Fibroblast of villous mesenchyme (primary cell): Measurements from ENCODE around the gene PARP15. TPM values are rescaled to one million over a fixed set of nuclear protein-coding genes. Genes with fewer than 3 reads are reported as not detected.
"Not testable (repeated sequence)": the region's sequence is repeated elsewhere in the genome, so short reads cannot be mapped to it uniquely, and the experiment has no call there.

ENCODE experiments used
- DNase-seq: peaks from one replicate; pipeline ENCODE4 v3.0.0-alpha.2; 2010; ENCODE audit warnings: low read depth
- H3K4me3 ChIP-seq: 2 replicates; pipeline ENCODE4 v1.5.1; 2011; ENCODE audit warnings: low read depth, mild to moderate bottlenecking, low read length
- total RNA-seq: library from RNA; depleted of rRNA; stranded (reverse); fragments of >200 nt; gene quantifications from 2 replicates; pipeline ENCODE4 v1.2.3, GENCODE V29; 2012
- TF ChIP-seq, protein P1 (sequence below): IDR thresholded peaks from 2 replicates; pipeline ENCODE4 v1.5.1; 2012; ENCODE audit warnings: low read depth, mild to moderate bottlenecking, low read length; ENCODE audit not compliant: insufficient read depth

PARP15 gene
- total RNA-seq, 1 donor: under 0.01 TPM

DNA sequence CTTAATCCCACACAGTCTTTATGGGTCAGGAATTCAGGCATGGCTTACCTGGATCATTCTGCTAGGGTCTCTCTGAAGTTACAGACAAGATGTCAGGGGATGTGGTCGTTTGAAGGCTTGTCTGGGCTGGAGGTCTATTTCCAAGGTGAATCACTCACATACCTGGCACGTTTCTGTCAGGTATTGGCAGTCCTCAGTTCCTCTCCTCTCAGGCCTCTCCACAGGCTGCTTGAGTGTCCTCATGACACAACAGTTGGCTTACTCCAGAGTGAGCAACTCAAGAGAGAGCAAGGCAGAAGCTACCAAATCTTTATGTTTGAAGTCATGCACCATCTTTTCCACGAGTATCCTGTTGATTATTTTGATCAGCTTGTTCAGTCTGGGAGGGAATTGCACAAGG, 59.2 kb downstream of the PARP15 start:
- DNase-seq: no peak
- TF ChIP-seq, protein P1, sequence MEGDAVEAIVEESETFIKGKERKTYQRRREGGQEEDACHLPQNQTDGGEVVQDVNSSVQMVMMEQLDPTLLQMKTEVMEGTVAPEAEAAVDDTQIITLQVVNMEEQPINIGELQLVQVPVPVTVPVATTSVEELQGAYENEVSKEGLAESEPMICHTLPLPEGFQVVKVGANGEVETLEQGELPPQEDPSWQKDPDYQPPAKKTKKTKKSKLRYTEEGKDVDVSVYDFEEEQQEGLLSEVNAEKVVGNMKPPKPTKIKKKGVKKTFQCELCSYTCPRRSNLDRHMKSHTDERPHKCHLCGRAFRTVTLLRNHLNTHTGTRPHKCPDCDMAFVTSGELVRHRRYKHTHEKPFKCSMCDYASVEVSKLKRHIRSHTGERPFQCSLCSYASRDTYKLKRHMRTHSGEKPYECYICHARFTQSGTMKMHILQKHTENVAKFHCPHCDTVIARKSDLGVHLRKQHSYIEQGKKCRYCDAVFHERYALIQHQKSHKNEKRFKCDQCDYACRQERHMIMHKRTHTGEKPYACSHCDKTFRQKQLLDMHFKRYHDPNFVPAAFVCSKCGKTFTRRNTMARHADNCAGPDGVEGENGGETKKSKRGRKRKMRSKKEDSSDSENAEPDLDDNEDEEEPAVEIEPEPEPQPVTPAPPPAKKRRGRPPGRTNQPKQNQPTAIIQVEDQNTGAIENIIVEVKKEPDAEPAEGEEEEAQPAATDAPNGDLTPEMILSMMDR: no peak
- H3K4me3 ChIP-seq: no peak overlapping the region

DNA sequence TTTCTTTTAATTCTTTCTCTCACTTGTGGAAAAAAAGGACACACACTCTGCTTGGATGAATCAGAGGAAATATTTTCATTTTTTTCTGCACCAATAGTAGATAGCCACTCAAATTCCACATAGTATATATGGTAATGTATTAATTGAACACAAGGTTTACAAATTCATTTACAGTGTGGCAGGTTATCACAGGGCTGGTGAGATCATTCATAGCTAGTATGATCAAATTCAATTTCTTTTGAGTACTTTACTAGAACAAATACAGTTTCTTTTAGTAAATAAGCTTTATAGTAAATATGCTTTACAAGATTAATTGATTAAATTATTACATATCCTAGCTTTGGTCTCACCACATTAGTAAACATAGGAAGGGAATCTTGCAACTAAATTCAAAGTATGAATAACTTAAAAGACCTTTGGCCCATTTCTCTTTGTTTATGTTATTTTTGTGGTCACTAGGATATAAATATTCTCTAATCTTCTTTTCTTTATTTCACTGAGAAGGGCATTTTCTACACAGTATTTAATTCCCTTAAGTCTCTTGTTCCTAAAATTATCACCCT, 63.1 kb downstream of the PARP15 start:
- no peak overlapping the region for H3K4me3 ChIP-seq
- TF ChIP-seq, protein P1: no peak
- peak; percentile 20 for DNase-seq

DNA sequence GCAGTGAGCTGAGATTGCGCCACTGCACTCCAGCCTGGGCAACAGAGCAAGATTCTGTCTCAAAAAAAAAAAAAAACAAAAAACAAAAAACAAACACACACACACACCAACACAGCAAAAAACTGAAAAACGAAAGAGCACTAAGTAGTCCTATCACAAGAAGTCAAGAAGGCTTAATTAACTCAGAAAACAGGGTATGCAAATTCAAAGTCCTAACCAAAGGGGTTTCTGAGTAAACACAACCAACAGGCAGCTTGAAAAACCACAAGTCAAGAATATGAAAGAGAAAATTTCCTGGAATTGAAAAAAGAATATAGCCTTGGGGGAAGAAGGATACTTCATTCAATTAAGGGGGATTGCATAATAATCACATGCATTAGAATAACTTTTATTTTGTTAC, 65.5 kb downstream of the PARP15 start:
- H3K4me3 ChIP-seq: no peak overlapping the region
- TF ChIP-seq, protein P1: no peak
- DNase-seq: no peak

DNA sequence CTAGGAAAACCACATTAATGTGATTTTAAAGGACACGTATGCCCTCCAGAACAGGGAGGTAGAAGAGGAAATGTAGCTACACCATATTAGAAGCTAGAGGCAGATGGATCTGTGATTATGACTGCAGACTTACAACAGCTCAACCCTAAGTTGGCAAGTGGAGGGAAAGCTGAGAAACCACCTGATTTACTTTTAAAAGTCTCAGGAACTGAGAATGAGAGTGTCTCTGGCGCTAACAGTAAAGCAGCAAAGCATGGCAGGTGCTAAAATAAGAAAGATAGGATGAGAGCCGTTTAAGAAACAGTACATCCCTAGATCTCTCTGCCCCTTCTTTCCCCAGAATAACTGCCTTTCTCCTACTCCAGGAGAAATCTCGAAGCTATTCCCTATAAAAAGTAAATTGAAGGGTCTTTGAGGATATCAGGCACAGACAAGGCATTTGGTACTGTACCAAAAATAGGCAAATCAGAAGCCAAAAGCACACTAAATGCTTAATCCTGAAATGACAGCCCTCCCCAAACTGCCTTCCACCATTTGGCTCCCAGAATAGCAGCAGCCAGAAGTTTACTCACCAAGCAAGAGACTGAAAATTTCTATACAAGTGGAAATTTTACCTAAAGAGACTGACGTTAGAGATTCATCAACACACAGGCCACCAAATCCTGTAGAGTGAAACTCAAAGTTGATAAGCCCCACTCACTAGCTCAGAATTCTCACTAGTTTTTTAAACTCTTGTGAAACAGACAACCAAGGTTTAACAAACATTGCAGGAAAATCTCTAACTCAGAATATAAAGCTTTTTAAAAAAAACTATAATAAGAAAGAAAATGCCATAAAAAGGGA, 68.9 kb downstream of the PARP15 start:
- no peak for DNase-seq
- TF ChIP-seq, protein P1: no peak
- no peak overlapping the region for H3K4me3 ChIP-seq

DNA sequence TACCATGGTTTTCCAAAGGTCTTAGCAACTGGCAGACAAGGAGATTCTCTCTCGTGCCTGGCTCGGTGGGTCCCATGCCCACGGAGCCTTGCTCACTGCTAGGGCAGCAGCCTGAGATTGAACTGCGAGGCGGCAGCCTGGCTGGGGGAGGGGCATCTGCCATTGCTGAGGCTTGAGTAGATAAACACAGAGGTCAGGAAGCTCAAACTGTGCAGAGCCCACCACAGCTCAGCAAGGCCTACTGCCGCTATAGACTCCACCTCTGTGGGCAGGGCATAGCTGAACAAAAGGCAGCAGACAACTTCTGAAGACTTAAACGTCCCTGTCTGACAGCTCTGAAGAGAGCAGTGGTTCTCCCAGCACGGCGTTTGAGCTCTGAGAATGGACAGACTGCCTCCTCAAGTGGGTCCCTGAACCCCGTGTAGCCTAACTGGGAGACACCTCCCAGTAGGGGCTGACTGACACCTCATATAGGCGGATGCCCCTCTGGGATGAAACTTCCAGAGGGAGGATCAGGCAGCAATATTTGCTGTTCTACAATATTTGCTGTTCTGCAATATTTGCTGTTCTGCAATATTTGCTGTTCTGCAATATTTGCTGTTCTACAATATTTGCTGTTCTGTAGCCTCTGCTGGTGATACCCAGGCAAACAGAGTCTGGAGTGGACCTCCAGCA, 73.9 kb downstream of the PARP15 start:
- DNase-seq, H3K4me3 ChIP-seq: not testable (repeated sequence)

DNA sequence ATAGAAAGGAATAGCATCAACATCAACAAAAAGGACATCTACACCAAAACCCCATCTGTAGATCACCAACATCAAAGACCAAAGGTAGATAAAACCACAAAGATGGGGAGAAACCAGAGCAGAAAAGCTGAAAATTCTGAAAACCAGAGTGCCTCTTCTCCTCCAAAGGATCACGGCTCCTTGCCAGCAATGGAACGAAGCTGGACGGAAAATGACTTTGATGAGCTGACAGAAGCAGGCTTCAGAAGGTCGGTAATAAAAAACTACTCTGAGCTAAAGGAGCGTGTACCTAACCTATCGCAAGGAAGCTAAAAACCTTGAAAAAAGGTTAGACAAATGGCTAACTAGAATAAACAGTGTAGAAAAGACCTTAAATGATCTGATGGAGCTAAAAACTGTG, 74.5 kb downstream of the PARP15 start:
- H3K4me3 ChIP-seq, DNase-seq: not testable (repeated sequence)

DNA sequence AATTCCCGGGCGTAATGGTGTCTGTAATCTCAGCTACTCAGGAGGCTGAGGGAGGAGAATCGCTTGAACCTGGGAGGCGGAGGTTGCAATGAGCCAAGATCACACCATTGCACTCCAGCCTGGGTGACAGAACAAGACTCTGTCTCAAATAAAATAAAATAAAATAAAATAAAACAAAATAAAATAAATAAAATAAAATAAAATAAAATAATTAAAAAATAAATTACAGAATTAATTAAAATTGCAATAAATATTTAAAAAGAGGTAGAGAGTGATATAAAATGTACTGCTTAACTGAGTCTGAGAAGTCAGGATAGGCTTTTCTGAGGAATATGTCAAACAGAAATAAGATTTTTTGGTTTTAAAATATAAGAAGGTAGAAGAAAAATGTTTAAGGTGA, 80.9 kb downstream of the PARP15 start:
- H3K4me3 ChIP-seq, DNase-seq: not testable (repeated sequence)

DNA sequence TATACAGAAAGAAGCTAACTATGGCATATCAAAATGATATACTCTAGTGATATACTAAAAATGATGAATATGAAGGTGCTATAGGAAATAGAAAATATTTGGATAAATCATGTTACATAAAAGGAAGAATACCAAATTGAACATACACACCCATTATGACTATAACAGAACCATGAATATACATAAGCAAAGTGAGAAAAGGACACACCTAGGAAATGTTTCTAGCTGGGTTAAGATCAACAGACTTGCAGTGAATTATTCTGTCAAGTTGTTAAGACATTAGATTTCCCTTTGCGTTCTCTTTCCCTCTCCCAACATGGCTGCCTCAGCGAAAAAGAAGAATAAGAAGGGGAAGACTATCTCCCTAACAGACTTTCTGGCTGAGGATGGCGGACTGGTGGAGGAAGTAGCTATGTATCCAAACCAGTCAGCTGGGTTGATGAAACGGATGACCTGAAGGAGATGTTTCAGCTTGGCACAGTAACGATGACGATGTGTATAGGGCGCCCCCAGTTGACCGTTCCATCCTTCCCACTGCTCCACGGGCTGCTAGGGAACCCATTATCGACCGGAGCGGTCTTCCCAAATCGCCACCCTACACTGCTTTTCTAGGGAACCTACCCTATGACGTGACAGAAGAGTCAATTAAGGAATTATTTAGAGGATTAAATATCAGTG, 83.0 kb downstream of the PARP15 start:
- DNase-seq: no peak
- TF ChIP-seq, protein P1: no peak
- no peak overlapping the region for H3K4me3 ChIP-seq
